Heart left ventricle (tissue), 13 donors: ENCODE measurements around the gene PPP1R12C.

Source experiments
- POLR2A ChIP-seq, 2 donors: fragments of 450-650 bp; IDR thresholded peaks; one replicate each; pipeline ENCODE4 v1.6.1; 2017; ENCODE audit warnings: antibody characterized with exemption in 2 of 2, mild to moderate bottlenecking in 2 of 2, moderate library complexity in 2 of 2
- TF ChIP-seq, protein P1 (sequence below), 12 donors: fragments of 200-600 bp; sonication (generic) in 4 of 12; IDR thresholded peaks; one replicate each; pipeline versions ENCODE4 v1.5.0 to v1.8.0; 2018 to 2022; ENCODE audit warnings: antibody characterized with exemption in 12 of 12, mild to moderate bottlenecking in 5 of 12
- donor health status: ischemic (EF 13 %, LVEDD 7.1; RV severe dilation, severe dysfunction).
- donor health status: DM: no; HTN: yes; CAD: no.
- donor health status: DM: no; HTN: no; CAD: no.
- donor health status: ischemic (EF 25% LVEDD 6.9; RV normal size, moderate dysfunction).
- donor health status: ischemic (EF 25% LVEDD 5.7; RV mildly dilated, moderate dysfunction).
- donor health status: ischemic (EF 35%, LVEDD 5.7; RV mildly dilated, moderate dysfunction).
- donor health status: nonischemic (EF 11% LVEDD 7.7; RV severe dilation, severe dysfunction).
- donor health status: DM: yes; HTN: yes; CAD: no.
- donor health status: PGD.
- donor health status: ischemic (EF 29% LVEDD 5.4; RV normal size, mild dysfunction).
- donor health status: nonischemic (EF 23%, LVEDD 6.1; RV moderate dilation, normal function).

DNA sequence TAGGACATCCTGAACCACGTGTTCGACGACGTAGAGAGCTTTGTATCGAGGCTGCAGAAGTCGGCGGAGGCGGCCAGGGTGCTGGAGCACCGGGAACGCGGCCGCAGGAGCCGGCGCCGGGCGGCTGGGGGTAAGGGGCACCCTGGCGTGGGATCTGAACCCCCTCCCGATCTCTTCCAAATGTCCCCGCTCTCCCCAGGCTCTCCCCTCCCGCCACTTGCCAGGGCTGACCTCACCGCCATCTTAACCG lies 35.7 kb downstream of the PPP1R12C start:
- TF ChIP-seq, protein P1, sequence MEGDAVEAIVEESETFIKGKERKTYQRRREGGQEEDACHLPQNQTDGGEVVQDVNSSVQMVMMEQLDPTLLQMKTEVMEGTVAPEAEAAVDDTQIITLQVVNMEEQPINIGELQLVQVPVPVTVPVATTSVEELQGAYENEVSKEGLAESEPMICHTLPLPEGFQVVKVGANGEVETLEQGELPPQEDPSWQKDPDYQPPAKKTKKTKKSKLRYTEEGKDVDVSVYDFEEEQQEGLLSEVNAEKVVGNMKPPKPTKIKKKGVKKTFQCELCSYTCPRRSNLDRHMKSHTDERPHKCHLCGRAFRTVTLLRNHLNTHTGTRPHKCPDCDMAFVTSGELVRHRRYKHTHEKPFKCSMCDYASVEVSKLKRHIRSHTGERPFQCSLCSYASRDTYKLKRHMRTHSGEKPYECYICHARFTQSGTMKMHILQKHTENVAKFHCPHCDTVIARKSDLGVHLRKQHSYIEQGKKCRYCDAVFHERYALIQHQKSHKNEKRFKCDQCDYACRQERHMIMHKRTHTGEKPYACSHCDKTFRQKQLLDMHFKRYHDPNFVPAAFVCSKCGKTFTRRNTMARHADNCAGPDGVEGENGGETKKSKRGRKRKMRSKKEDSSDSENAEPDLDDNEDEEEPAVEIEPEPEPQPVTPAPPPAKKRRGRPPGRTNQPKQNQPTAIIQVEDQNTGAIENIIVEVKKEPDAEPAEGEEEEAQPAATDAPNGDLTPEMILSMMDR (IDR thresholded peaks at IDR 0.05): no peak
- no peak for TF ChIP-seq POLR2A (IDR thresholded peaks at IDR 0.05)
